ENCODE results near the gene KCNMA1. TPM values are rescaled to one million over a fixed set of nuclear protein-coding genes. Genes with fewer than 3 reads are reported as not detected.

The KCNMA1 gene
- total RNA-seq, 1 experiment from 2014 or later = 0.49 TPM

GRCh38 chr10:77208684-77209256, 428.8 kb downstream of the KCNMA1 start:
- intact Hi-C loops (cut with micrococcal nuclease) = no loop called here
- H3K79me2 ChIP-seq (ENCODE audit: insufficient read depth, low read length) = no peaks in the 10 kb centered on the region
- ChIA-PET CTCF (no interaction called here), POLR2A (no interaction called here), RAD21 (ENCODE audit: low non-redundant PET in 1 of 2, low total read pairs in 2 of 2, uncharacterized antibody in 2 of 2, unreplicated experiment in 2 of 2) (no interaction called here)
- TF ChIP-seq JUND (IDR thresholded peaks at IDR 0.05) (no peak), CBX3 (IDR thresholded peaks at IDR 0.05; ENCODE audit: low read depth) (no peak), EZH2phosphoT487 (IDR thresholded peaks at IDR 0.05; ENCODE audit: borderline replicate concordance) (no peak), EZH2 (IDR thresholded peaks at IDR 0.05) (no peak), TCF7L2 (IDR thresholded peaks at IDR 0.05; ENCODE audit: borderline replicate concordance, extremely low read depth, insufficient read depth, insufficient read length) (no peak), RAD21 (IDR thresholded peaks at IDR 0.05; ENCODE audit: low read depth) (no peak), EGR1 (IDR thresholded peaks at IDR 0.05; ENCODE audit: low read depth) (no peak)
- no peak overlapping the region for H3K27ac ChIP-seq (ENCODE audit: low read depth, low read length)
- no peaks in the 10 kb centered on the region for H3K36me3 ChIP-seq (ENCODE audit: control insufficient read depth in 1 of 2, insufficient read depth in 2 of 2, low read length in 2 of 2)
- no peak for ATAC-seq
- H3K27me3 ChIP-seq (ENCODE audit: insufficient read depth, low read length) = peaks cover 58% of the 10 kb centered on the region
- H3K9me2 ChIP-seq (ENCODE audit: insufficient read depth) = no peaks in the 10 kb centered on the region
- DNase-seq (ENCODE audit: low read depth, low spot score) = no peak
- no TSS peak for BruUV-seq (replicated peaks)
- no peaks in the 10 kb centered on the region for H4K20me1 ChIP-seq (ENCODE audit: insufficient read depth)
- H3K9me3 ChIP-seq (ENCODE audit: control insufficient read depth in 1 of 2, insufficient read depth in 1 of 2, low read depth in 1 of 2, low read length in 2 of 2) = no peaks in the 10 kb centered on the region
- no peak overlapping the region for H3K9ac ChIP-seq (ENCODE audit: low read length)
- no peak overlapping the region for H3K4me2 ChIP-seq (ENCODE audit: low read length)
- H2AFZ ChIP-seq (ENCODE audit: low read depth, low read length, poor library complexity, severe bottlenecking) = no peak overlapping the region
- no peaks in the 10 kb centered on the region for H3K4me1 ChIP-seq (ENCODE audit: control insufficient read depth in 1 of 2, insufficient read depth in 2 of 2, low read length in 2 of 2)
- no peak overlapping the region for H3K4me3 ChIP-seq (replicated peaks in 1 of 2; ENCODE audit: low read depth in 1 of 2, low read length in 2 of 2)

- H2AFZ ChIP-seq (ENCODE audit: low read depth, low read length, poor library complexity, severe bottlenecking) = no peak overlapping the region
- H3K27ac ChIP-seq (ENCODE audit: low read depth, low read length) = no peak overlapping the region
- intact Hi-C loops (cut with micrococcal nuclease) = no loop called here
- H4K20me1 ChIP-seq (ENCODE audit: insufficient read depth) = no peaks in the 10 kb centered on the region
- no peaks in the 10 kb centered on the region for H3K9me3 ChIP-seq (ENCODE audit: control insufficient read depth in 1 of 2, insufficient read depth in 1 of 2, low read depth in 1 of 2, low read length in 2 of 2)
- BruUV-seq (replicated peaks) = no TSS peak
- ChIA-PET RAD21 (ENCODE audit: low non-redundant PET in 1 of 2, low total read pairs in 2 of 2, uncharacterized antibody in 2 of 2, unreplicated experiment in 2 of 2) (no interaction called here), CTCF (no interaction called here), POLR2A (no interaction called here)
- H3K9ac ChIP-seq (ENCODE audit: low read length) = no peak overlapping the region
- H3K27me3 ChIP-seq (ENCODE audit: insufficient read depth, low read length) = peaks cover 60% of the 10 kb centered on the region
- no peaks in the 10 kb centered on the region for H3K4me1 ChIP-seq (ENCODE audit: control insufficient read depth in 1 of 2, insufficient read depth in 2 of 2, low read length in 2 of 2)
- no peak for TF ChIP-seq CBX3 (IDR thresholded peaks at IDR 0.05; ENCODE audit: low read depth)
- H3K9me2 ChIP-seq (ENCODE audit: insufficient read depth) = no peaks in the 10 kb centered on the region
- no peak overlapping the region for H3K4me3 ChIP-seq (replicated peaks in 1 of 2; ENCODE audit: low read depth in 1 of 2, low read length in 2 of 2)
- DNase-seq (ENCODE audit: low read depth, low spot score) (no peak), ATAC-seq (no peak)
- H3K36me3 ChIP-seq (ENCODE audit: control insufficient read depth in 1 of 2, insufficient read depth in 2 of 2, low read length in 2 of 2) = no peaks in the 10 kb centered on the region
- no peak overlapping the region for H3K4me2 ChIP-seq (ENCODE audit: low read length)
- H3K79me2 ChIP-seq (ENCODE audit: insufficient read depth, low read length) = no peaks in the 10 kb centered on the region
Measured at GRCh38 chr10:77207828-77208185, 429.8 kb downstream of the KCNMA1 start.

Data from HCT116 (cell line).